Kidney (tissue), 14 donors: ENCODE results near the gene RPUSD3. TPM values are rescaled to one million over a fixed set of nuclear protein-coding genes. Genes with fewer than 3 reads are reported as not detected.

Source experiments
- DNase-seq, 5 donors: peaks; one replicate each; pipeline ENCODE4 v3.0.0-alpha.2; 2013 to 2020
- FAIRE-seq: peaks from 2 replicates; lab custom pipeline; 2012; peaks lifted over from hg19 to GRCh38; lab: Jason Lieb, UNC
- H3K27ac ChIP-seq, 2 donors: one replicate each; pipeline ENCODE4 v1.7.0; 2013; ENCODE audit warnings: low read depth in 2 of 2, low read length in 2 of 2, inconsistent platforms in 1 of 2
- H3K27me3 ChIP-seq: one replicate; pipeline ENCODE4 v1.7.1; 2013; ENCODE audit warnings: low read length, inconsistent platforms; ENCODE audit not compliant: control insufficient read depth, insufficient read depth
- H3K36me3 ChIP-seq, 3 donors: one replicate each; pipeline versions ENCODE4 v1.7.0 to v1.7.1; 2013; ENCODE audit warnings: low read length in 3 of 3, control low read depth in 1 of 3, inconsistent platforms in 1 of 3; ENCODE audit not compliant: insufficient read depth in 3 of 3, control insufficient read depth in 2 of 3
- H3K4me1 ChIP-seq, 3 donors: one replicate each; pipeline versions ENCODE4 v1.7.0 to v1.7.1; 2013; ENCODE audit warnings: low read length in 3 of 3, inconsistent platforms in 1 of 3, low read depth in 1 of 3; ENCODE audit not compliant: control insufficient read depth in 2 of 3, insufficient read depth in 2 of 3
- H3K4me3 ChIP-seq, 3 donors: one replicate each; pipeline versions ENCODE4 v1.7.0 to v1.8.1; 2013; ENCODE audit warnings: low read length in 3 of 3, control low read depth in 1 of 3, inconsistent platforms in 1 of 3
- H3K9ac ChIP-seq, 3 donors: one replicate each; pipeline versions ENCODE4 v1.7.0 to v1.7.1; 2013; ENCODE audit warnings: low read length in 3 of 3, control low read depth in 1 of 3, inconsistent platforms in 1 of 3
- H3K9me3 ChIP-seq, 3 donors: one replicate each; pipeline versions ENCODE4 v1.7.0 to v1.7.1; 2013; ENCODE audit warnings: low read length in 3 of 3, control low read depth in 1 of 3, inconsistent platforms in 1 of 3; ENCODE audit not compliant: control insufficient read depth in 2 of 3, insufficient read depth in 1 of 3
- intact Hi-C: fragments of 100-400 bp; cut with DNase I; formaldehyde crosslinking; loops from one replicate; pipeline ENCODE4 v1.11.1; 2022
- polyA plus RNA-seq: library from polyadenylated mRNA; stranded (reverse); fragments of 350-450 nt; fragmentation: Illumina TruSeq; extraction: RNeasy Lipid Tissue Mini Kit (QIAGEN cat#74804); gene quantifications from one replicate; pipeline ENCODE4 v1.2.3, GENCODE V29; 2014; ENCODE audit warnings: low read depth, low replicate concordance; ENCODE audit not compliant: insufficient read depth
- total RNA-seq: library from RNA; stranded (reverse); fragmentation: NEBNext Ultra II Directional; extraction: Animal tissue kit (Norgen Biotek cat#: 25700); gene quantifications from one replicate; pipeline ENCODE4 v1.2.1, GENCODE V29; 2021
- TF ChIP-seq, protein P1 (sequence below): IDR thresholded peaks from 3 replicates; pipeline ENCODE4 v1.5.1; 2012; ENCODE audit warnings: mild to moderate bottlenecking, moderate library complexity, borderline replicate concordance; ENCODE audit not compliant: insufficient read depth; ENCODE audit errors: extremely low read depth
- donor health status: control.
- donor health status: control.
- donor health status: control.
- donor health status: control.
- donor health status: control.
- donor health status: DM: yes; HTN: yes; CAD: no.
- donor health status: Normal renal cell carcinoma (clear cell type).

Gene RPUSD3
- total and polyA plus RNA-seq, 2 donors from 2014 or later = 29.1 to 53.2 TPM

DNA sequence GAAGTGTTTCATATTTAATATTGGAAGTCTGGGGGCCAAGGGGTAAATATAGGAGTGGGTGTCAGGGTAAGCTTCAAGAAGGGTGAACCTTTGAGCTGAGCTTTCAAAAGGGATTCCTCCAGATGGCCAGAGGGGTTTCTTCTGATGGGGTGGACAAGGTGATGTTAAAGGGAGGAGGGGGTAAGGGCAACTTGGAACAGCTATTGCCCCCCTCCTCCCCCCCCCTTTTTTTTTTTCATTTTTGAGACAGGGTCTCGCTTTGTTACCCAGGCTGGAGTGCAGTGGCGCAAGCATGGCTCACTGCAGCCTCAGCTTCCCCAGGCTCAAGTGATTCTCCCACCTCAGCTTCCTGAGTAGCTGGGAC is 35.8 kb downstream of the RPUSD3 start:
- no peak for DNase-seq
- Histone ChIP-seq H3K9me3 (no peaks in the 10 kb centered on the region), H3K4me1 (peaks cover 0 to 29% (median 6%) of the 10 kb centered on the region in 3 donors), H3K4me3 (no peak overlapping the region), H3K9ac (no peak overlapping the region), H3K27me3 (no peaks in the 10 kb centered on the region), H3K27ac (no peak overlapping the region), H3K36me3 (peaks cover 7 to 23% (median 15%) of the 10 kb centered on the region in 3 donors)
- TF ChIP-seq, protein P1, sequence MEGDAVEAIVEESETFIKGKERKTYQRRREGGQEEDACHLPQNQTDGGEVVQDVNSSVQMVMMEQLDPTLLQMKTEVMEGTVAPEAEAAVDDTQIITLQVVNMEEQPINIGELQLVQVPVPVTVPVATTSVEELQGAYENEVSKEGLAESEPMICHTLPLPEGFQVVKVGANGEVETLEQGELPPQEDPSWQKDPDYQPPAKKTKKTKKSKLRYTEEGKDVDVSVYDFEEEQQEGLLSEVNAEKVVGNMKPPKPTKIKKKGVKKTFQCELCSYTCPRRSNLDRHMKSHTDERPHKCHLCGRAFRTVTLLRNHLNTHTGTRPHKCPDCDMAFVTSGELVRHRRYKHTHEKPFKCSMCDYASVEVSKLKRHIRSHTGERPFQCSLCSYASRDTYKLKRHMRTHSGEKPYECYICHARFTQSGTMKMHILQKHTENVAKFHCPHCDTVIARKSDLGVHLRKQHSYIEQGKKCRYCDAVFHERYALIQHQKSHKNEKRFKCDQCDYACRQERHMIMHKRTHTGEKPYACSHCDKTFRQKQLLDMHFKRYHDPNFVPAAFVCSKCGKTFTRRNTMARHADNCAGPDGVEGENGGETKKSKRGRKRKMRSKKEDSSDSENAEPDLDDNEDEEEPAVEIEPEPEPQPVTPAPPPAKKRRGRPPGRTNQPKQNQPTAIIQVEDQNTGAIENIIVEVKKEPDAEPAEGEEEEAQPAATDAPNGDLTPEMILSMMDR = no peak
- FAIRE-seq = no peak
- intact Hi-C loops = no loop called here

DNA sequence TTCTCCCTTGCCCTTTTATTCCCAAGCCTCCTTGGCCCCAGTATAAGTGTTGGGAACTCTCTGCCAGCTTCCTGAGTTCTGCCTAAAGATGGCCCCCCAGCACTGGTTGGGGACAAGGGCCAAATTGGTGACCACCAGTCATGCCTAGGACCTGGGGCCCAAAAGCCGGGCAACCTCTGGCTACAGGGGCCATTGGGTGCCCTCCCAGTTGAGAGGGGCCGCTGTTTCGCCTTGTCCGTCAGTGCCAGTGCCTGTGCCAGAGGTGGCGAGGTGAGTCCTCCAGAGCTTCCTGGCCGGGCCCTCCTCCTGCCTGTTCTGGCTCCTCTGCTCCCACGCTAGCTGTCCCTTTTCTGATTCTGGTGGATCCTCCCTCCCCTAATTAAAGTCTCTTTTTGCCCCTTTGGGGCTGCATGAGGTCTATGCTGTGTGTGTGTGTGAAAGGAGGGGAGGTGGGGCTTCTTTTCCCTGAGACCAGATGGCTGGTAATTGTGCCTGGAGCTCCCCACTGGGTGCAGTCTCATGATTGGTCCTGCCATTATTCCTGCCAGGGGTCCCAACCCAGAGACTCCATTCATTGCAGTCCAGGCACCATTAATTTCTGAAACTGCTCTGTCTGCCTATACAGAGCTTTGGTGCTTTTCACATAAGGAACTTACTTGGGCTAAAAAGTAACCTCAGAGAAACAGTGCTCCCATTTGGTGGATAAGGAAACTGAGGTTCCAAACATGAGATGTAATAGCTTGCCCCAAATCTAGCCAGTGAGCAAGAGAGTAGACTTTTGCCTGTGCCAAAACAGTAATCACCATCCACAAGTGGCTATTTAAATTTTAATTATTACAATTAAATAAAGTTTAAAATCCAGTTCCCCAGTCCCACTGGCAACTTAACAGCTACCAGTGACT is 36.9 kb downstream of the RPUSD3 start:
- no peak for DNase-seq
- H3K27me3 ChIP-seq = no peaks in the 10 kb centered on the region
- TF ChIP-seq, protein P1 = no peak
- H3K9ac ChIP-seq = no peak overlapping the region
- peaks cover 7 to 24% (median 17%) of the 10 kb centered on the region in 3 donors for H3K36me3 ChIP-seq
- peaks cover 0 to 29% (median 6%) of the 10 kb centered on the region in 3 donors for H3K4me1 ChIP-seq
- intact Hi-C loops = no loop called here
- no peak for FAIRE-seq
- H3K27ac ChIP-seq = no peak overlapping the region
- no peaks in the 10 kb centered on the region for H3K9me3 ChIP-seq
- H3K4me3 ChIP-seq = no peak overlapping the region

DNA sequence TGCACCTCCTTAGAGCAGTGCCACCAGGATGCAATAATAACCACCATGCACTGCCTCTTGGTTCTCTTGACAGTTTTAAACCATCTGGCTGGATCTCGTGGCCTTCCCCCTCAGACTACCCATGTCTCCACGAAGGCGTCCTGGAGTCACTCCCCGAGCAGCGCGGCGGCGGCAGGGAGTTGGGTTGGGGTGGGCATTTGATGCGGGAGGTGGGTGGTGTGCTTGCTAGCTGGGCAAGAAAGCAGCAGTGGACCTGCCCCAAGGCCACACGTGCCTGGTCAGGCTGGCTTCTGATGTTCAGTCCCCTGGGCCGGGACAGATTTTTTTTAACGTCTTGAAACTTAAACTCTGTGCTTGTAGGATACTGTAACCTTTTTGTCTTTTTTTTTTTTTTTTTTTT is 37.7 kb downstream of the RPUSD3 start:
- peaks cover 0 to 29% (median 6%) of the 10 kb centered on the region in 3 donors for H3K4me1 ChIP-seq
- TF ChIP-seq, protein P1 = no peak
- no peak overlapping the region for H3K27ac ChIP-seq
- intact Hi-C loops = no loop called here
- H3K4me3 ChIP-seq = no peak overlapping the region
- no peak overlapping the region for H3K9ac ChIP-seq
- DNase-seq = no peak
- H3K9me3 ChIP-seq = no peaks in the 10 kb centered on the region
- FAIRE-seq = no peak
- no peaks in the 10 kb centered on the region for H3K27me3 ChIP-seq
- peaks cover 11 to 30% (median 25%) of the 10 kb centered on the region in 3 donors for H3K36me3 ChIP-seq
